ENCODE results near the gene ATOH1.

ATOH1 gene

DNA sequence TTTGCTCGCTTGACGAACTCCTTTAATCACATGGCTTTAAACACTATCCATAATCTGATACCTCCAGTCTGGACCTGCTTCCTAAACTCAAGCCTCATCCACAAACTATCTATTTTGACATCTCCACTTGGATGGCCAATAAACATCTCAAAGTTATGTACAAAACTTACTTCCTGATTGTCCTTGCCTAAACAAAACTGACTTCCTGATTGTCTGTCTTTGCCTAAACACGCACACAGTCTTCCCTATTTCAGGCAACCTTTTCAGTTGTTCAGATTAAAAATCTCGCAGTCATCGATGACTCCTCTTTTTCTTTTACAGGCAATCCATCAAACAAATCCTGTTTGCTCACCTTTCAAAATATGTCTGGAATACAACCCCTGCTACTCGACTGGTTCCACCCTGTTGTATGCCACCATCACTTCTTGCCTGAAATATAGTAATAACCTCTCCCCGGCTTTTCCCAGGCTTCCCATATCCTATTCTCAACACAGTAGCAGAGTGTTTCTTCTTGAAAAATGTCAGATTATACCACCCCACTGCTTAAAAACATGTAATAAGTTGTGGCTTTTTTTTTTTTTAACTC lies 39.0 kb downstream of the ATOH1 start:
- no peak for ATAC-seq
- no peak for TF ChIP-seq BACH2 (CRISPR knock-in tag; IDR thresholded peaks at IDR 0.05; ENCODE audit: borderline replicate concordance)
- TF ChIP-seq, protein P1, sequence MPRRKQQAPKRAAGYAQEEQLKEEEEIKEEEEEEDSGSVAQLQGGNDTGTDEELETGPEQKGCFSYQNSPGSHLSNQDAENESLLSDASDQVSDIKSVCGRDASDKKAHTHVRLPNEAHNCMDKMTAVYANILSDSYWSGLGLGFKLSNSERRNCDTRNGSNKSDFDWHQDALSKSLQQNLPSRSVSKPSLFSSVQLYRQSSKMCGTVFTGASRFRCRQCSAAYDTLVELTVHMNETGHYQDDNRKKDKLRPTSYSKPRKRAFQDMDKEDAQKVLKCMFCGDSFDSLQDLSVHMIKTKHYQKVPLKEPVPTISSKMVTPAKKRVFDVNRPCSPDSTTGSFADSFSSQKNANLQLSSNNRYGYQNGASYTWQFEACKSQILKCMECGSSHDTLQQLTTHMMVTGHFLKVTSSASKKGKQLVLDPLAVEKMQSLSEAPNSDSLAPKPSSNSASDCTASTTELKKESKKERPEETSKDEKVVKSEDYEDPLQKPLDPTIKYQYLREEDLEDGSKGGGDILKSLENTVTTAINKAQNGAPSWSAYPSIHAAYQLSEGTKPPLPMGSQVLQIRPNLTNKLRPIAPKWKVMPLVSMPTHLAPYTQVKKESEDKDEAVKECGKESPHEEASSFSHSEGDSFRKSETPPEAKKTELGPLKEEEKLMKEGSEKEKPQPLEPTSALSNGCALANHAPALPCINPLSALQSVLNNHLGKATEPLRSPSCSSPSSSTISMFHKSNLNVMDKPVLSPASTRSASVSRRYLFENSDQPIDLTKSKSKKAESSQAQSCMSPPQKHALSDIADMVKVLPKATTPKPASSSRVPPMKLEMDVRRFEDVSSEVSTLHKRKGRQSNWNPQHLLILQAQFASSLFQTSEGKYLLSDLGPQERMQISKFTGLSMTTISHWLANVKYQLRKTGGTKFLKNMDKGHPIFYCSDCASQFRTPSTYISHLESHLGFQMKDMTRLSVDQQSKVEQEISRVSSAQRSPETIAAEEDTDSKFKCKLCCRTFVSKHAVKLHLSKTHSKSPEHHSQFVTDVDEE (CRISPR knock-in tag; IDR thresholded peaks at IDR 0.05) = no peak

DNA sequence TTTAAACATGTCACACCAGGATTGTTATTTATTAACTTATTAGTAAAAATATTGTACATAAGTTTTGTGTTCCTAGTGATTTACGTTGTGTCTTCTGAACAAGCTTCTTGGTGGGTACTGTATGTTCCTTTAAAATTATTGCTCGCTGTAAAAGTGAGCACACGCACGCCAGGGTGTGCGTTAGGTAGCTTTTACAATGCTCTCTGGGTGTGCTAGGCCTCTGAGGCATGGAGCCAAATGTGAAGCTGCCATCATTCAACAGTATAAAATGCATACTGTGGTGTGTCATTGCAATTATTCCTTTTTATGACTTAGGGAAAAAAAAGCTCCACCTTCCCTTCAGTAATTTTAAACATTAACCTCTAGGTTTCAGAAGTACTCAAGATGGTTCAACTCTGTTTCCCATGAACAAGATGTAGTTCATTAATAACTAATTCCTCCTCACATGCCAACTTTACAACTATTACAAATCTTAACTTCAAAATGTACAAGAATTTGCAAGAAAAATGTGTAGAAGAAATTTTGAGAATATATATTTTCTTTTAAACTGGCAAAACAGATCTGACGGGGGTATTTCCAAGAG lies 42.4 kb downstream of the ATOH1 start:
- ATAC-seq = no peak
- no peak for TF ChIP-seq TOX (CRISPR knock-in tag; IDR thresholded peaks at IDR 0.05; ENCODE audit: borderline replicate concordance)
- no peak for TF ChIP-seq SNAI2 (CRISPR knock-in tag; IDR thresholded peaks at IDR 0.05)
- no peak for TF ChIP-seq CSDC2 (CRISPR knock-in tag; IDR thresholded peaks at IDR 0.05)
- TF ChIP-seq, protein P2, sequence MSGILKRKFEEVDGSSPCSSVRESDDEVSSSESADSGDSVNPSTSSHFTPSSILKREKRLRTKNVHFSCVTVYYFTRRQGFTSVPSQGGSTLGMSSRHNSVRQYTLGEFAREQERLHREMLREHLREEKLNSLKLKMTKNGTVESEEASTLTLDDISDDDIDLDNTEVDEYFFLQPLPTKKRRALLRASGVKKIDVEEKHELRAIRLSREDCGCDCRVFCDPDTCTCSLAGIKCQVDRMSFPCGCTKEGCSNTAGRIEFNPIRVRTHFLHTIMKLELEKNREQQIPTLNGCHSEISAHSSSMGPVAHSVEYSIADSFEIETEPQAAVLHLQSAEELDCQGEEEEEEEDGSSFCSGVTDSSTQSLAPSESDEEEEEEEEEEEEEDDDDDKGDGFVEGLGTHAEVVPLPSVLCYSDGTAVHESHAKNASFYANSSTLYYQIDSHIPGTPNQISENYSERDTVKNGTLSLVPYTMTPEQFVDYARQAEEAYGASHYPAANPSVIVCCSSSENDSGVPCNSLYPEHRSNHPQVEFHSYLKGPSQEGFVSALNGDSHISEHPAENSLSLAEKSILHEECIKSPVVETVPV (CRISPR knock-in tag; IDR thresholded peaks at IDR 0.05) = no peak
- TF ChIP-seq, protein P3, sequence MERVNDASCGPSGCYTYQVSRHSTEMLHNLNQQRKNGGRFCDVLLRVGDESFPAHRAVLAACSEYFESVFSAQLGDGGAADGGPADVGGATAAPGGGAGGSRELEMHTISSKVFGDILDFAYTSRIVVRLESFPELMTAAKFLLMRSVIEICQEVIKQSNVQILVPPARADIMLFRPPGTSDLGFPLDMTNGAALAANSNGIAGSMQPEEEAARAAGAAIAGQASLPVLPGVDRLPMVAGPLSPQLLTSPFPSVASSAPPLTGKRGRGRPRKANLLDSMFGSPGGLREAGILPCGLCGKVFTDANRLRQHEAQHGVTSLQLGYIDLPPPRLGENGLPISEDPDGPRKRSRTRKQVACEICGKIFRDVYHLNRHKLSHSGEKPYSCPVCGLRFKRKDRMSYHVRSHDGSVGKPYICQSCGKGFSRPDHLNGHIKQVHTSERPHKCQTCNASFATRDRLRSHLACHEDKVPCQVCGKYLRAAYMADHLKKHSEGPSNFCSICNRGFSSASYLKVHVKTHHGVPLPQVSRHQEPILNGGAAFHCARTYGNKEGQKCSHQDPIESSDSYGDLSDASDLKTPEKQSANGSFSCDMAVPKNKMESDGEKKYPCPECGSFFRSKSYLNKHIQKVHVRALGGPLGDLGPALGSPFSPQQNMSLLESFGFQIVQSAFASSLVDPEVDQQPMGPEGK (CRISPR knock-in tag; IDR thresholded peaks at IDR 0.05; ENCODE audit: borderline replicate concordance) = no peak
- TF ChIP-seq, protein P1 (CRISPR knock-in tag; IDR thresholded peaks at IDR 0.05) = no peak
- no peak for TF ChIP-seq BACH2 (CRISPR knock-in tag; IDR thresholded peaks at IDR 0.05; ENCODE audit: borderline replicate concordance)
- TF ChIP-seq GLIS3 (CRISPR knock-in tag; IDR thresholded peaks at IDR 0.05) = no peak
- TF ChIP-seq RARB (CRISPR knock-in tag; IDR thresholded peaks at IDR 0.05) = no peak
- TF ChIP-seq, protein P4, sequence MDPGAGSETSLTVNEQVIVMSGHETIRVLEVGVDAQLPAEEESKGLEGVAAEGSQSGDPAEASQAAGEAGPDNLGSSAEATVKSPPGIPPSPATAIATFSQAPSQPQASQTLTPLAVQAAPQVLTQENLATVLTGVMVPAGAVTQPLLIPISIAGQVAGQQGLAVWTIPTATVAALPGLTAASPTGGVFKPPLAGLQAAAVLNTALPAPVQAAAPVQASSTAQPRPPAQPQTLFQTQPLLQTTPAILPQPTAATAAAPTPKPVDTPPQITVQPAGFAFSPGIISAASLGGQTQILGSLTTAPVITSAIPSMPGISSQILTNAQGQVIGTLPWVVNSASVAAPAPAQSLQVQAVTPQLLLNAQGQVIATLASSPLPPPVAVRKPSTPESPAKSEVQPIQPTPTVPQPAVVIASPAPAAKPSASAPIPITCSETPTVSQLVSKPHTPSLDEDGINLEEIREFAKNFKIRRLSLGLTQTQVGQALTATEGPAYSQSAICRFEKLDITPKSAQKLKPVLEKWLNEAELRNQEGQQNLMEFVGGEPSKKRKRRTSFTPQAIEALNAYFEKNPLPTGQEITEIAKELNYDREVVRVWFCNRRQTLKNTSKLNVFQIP (CRISPR knock-in tag; IDR thresholded peaks at IDR 0.05; ENCODE audit: borderline replicate concordance, low read depth) = no peak
- no peak for TF ChIP-seq ZNF8 (CRISPR knock-in tag; IDR thresholded peaks at IDR 0.05)
- TF ChIP-seq OSR1 (CRISPR knock-in tag; IDR thresholded peaks at IDR 0.05) = no peak
- no peak for TF ChIP-seq TCF4 (CRISPR knock-in tag; IDR thresholded peaks at IDR 0.05; ENCODE audit: borderline replicate concordance)
- TF ChIP-seq ZC3H10 (CRISPR knock-in tag; IDR thresholded peaks at IDR 0.05) = no peak

DNA sequence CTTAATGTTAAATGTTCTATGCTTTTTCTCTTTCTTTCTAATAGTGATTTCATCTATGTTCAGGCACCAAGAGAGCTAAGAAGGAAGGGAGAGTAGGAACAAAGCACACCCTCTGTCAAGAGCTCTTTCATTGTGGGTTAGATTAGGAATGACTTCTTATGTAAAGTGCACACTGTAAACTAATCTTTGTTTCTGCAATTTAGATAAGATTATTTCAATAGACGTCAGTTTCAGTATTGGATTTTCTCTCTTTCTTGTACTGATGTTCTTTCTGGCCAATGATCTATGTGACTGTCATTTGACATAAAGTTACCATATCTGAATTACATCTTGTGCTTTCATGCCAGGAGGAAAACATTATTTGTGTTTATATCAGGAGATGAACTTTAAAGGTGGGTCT lies 48.2 kb downstream of the ATOH1 start:
- no peak for ATAC-seq
- TF ChIP-seq OSR1 (CRISPR knock-in tag; IDR thresholded peaks at IDR 0.05) (no peak), ESRRG (CRISPR knock-in tag; IDR thresholded peaks at IDR 0.05) (no peak), ISL1 (CRISPR knock-in tag; IDR thresholded peaks at IDR 0.05) (no peak), ZFP30 (CRISPR knock-in tag; IDR thresholded peaks at IDR 0.05) (no peak), ZNF8 (CRISPR knock-in tag; IDR thresholded peaks at IDR 0.05) (no peak), ZNF70 (CRISPR knock-in tag; IDR thresholded peaks at IDR 0.05) (no peak), RARB (CRISPR knock-in tag; IDR thresholded peaks at IDR 0.05) (no peak), BACH2 (CRISPR knock-in tag; IDR thresholded peaks at IDR 0.05; ENCODE audit: borderline replicate concordance) (no peak)
- TF ChIP-seq, protein P5, sequence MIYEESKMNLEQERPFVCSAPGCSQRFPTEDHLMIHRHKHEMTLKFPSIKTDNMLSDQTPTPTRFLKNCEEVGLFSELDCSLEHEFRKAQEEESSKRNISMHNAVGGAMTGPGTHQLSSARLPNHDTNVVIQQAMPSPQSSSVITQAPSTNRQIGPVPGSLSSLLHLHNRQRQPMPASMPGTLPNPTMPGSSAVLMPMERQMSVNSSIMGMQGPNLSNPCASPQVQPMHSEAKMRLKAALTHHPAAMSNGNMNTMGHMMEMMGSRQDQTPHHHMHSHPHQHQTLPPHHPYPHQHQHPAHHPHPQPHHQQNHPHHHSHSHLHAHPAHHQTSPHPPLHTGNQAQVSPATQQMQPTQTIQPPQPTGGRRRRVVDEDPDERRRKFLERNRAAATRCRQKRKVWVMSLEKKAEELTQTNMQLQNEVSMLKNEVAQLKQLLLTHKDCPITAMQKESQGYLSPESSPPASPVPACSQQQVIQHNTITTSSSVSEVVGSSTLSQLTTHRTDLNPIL (CRISPR knock-in tag; IDR thresholded peaks at IDR 0.05; ENCODE audit: low read depth) = no peak
- TF ChIP-seq, protein P4 (CRISPR knock-in tag; IDR thresholded peaks at IDR 0.05; ENCODE audit: borderline replicate concordance, low read depth) = no peak

Data from SK-N-SH treated with all-trans-retinoic acid at 6 μM for 48 hours (cell line).